DND-41 (cell line): ENCODE measurements around the gene RIPOR3.

Source experiments
- ATAC-seq: fragments of 200-7000 bp; cut with Tn5 transposase; 3 replicates; pipeline ENCODE4 v1.9.1; 2021; ENCODE audit warnings: low read depth; ENCODE audit not compliant: insufficient read depth
- DNase-seq: peaks from one replicate; pipeline ENCODE4 v3.0.0-alpha.2; 2020
- H2AFZ ChIP-seq: 2 replicates; pipeline ENCODE4 v1.6.0; 2012; ENCODE audit warnings: low read depth, low read length
- H3K27ac ChIP-seq: 2 replicates; pipeline ENCODE4 v1.5.1; 2012; ENCODE audit warnings: low read length, inconsistent platforms
- H3K27me3 ChIP-seq: fragments of 200-600 bp; sonication (generic); 2 replicates; pipeline ENCODE4 v1.6.0; 2012; ENCODE audit warnings: low read length, mild to moderate bottlenecking, inconsistent platforms; ENCODE audit not compliant: insufficient read depth, poor library complexity
- H3K36me3 ChIP-seq: 2 replicates; pipeline ENCODE4 v1.5.1; 2012; ENCODE audit warnings: low read length, inconsistent platforms; ENCODE audit not compliant: insufficient read depth
- H3K4me1 ChIP-seq: 2 replicates; pipeline ENCODE4 v1.5.1; 2012; ENCODE audit warnings: mild to moderate bottlenecking, low read length; ENCODE audit not compliant: insufficient read depth
- H3K4me2 ChIP-seq: 2 replicates; pipeline ENCODE4 v1.6.0; 2012; ENCODE audit warnings: mild to moderate bottlenecking, moderate library complexity, low read length, inconsistent platforms; ENCODE audit not compliant: insufficient read depth
- H3K4me3 ChIP-seq, 2 experiments: fragments of 200-600 bp in 1 of 2; shearing (Covaris generic) in 1 of 2; 2 replicates each; pipeline ENCODE4 v1.5.1; 2012 to 2016; ENCODE audit warnings: inconsistent platforms in 2 of 2, low read length in 2 of 2, mild to moderate bottlenecking in 2 of 2, low read depth in 1 of 2, moderate library complexity in 1 of 2
- H3K79me2 ChIP-seq: 2 replicates; pipeline ENCODE4 v1.6.0; 2012; ENCODE audit warnings: low read length, inconsistent platforms; ENCODE audit not compliant: insufficient read depth
- H3K9ac ChIP-seq: 2 replicates; pipeline ENCODE4 v1.6.0; 2012; ENCODE audit warnings: low read depth, mild to moderate bottlenecking, inconsistent platforms, low read length, moderate library complexity
- H3K9me3 ChIP-seq: 2 replicates; pipeline ENCODE4 v1.5.1; 2012; ENCODE audit warnings: low read length, moderate library complexity, mild to moderate bottlenecking, inconsistent platforms; ENCODE audit not compliant: insufficient read depth, severe bottlenecking
- H4K20me1 ChIP-seq: 2 replicates; pipeline ENCODE4 v1.6.0; 2012; ENCODE audit warnings: low read length; ENCODE audit not compliant: insufficient read depth
- EZH2 ChIP-seq: IDR thresholded peaks from 3 replicates; pipeline ENCODE4 v1.6.1; 2012; ENCODE audit warnings: borderline replicate concordance, low read depth, mild to moderate bottlenecking, moderate library complexity, low read length, inconsistent platforms; ENCODE audit not compliant: severe bottlenecking
- TF ChIP-seq, protein P1 (sequence below): IDR thresholded peaks from 2 replicates; pipeline ENCODE4 v1.5.1; 2012; ENCODE audit warnings: borderline replicate concordance, low read length, moderate library complexity, mild to moderate bottlenecking; ENCODE audit not compliant: poor library complexity, severe bottlenecking; ENCODE audit errors: extremely low read depth

The RIPOR3 gene

DNA sequence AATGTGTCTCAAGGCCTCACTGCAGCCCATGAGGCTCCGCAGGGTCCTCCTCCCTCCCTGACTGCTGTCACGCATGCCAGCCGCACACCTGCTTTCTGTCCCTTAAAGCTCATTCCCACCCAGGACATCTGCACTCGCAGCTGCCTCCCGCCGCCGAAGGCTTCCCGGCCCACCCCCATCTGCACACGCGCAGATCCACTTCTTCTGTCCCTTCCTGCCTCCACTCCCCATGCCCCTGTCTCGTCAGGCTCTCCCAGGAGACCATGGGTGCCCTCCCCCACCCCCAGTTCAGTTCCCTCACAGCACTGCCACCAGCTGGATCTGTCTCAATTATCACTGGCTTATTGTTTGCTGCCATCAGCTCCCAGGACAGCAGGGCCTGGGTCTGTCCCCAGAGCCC, 63.0 kb downstream of the RIPOR3 start:
- Histone ChIP-seq H3K36me3 (no peaks in the 10 kb centered on the region), H3K9me3 (no peaks in the 10 kb centered on the region), H3K4me2 (no peak overlapping the region), H3K4me1 (no peaks in the 10 kb centered on the region; the same call in 1 of the 2 replicates), H3K4me3 (no peak overlapping the region), H2AFZ (no peak overlapping the region), H3K27ac (no peak overlapping the region), H3K79me2 (no peaks in the 10 kb centered on the region), H3K27me3 (peaks cover 2% of the 10 kb centered on the region), H4K20me1 (peaks cover 9% of the 10 kb centered on the region), H3K9ac (no peak overlapping the region)
- peak; percentile 10 for DNase-seq
- ATAC-seq: no peak
- TF ChIP-seq, protein P1, sequence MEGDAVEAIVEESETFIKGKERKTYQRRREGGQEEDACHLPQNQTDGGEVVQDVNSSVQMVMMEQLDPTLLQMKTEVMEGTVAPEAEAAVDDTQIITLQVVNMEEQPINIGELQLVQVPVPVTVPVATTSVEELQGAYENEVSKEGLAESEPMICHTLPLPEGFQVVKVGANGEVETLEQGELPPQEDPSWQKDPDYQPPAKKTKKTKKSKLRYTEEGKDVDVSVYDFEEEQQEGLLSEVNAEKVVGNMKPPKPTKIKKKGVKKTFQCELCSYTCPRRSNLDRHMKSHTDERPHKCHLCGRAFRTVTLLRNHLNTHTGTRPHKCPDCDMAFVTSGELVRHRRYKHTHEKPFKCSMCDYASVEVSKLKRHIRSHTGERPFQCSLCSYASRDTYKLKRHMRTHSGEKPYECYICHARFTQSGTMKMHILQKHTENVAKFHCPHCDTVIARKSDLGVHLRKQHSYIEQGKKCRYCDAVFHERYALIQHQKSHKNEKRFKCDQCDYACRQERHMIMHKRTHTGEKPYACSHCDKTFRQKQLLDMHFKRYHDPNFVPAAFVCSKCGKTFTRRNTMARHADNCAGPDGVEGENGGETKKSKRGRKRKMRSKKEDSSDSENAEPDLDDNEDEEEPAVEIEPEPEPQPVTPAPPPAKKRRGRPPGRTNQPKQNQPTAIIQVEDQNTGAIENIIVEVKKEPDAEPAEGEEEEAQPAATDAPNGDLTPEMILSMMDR: no peak
- no peak for TF ChIP-seq EZH2

DNA sequence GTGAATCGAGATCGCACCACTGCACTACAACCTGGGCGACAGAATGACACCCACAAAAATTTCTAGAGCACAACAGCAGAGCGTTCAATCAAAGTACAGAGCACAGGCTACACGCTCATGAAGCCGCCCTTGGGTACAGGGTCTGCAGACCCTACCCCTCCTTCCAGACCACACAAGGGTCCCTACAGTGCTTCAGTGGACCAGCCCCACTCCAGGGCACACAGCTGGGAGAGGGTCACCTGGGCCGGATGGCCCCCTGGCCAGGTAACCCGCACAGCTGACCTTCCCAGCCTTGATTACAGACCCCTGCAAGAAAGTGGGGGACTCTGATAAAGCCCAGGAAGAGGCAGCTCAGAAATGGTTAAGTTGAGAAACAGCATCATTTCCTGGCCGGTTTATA, 63.6 kb downstream of the RIPOR3 start:
- no peaks in the 10 kb centered on the region; the same call in 1 of the 2 replicates for H3K4me1 ChIP-seq
- TF ChIP-seq, protein P1: no peak
- no peak for TF ChIP-seq EZH2
- H3K27me3 ChIP-seq: peaks cover 2% of the 10 kb centered on the region
- no peaks in the 10 kb centered on the region for H3K9me3 ChIP-seq
- DNase-seq: no peak
- peaks cover 8% of the 10 kb centered on the region for H4K20me1 ChIP-seq
- no peaks in the 10 kb centered on the region for H3K36me3 ChIP-seq
- no peak overlapping the region for H3K9ac ChIP-seq
- H3K4me2 ChIP-seq: no peak overlapping the region
- no peak overlapping the region for H3K4me3 ChIP-seq
- H2AFZ ChIP-seq: no peak overlapping the region
- H3K27ac ChIP-seq: no peak overlapping the region
- no peaks in the 10 kb centered on the region for H3K79me2 ChIP-seq
- no peak for ATAC-seq

DNA sequence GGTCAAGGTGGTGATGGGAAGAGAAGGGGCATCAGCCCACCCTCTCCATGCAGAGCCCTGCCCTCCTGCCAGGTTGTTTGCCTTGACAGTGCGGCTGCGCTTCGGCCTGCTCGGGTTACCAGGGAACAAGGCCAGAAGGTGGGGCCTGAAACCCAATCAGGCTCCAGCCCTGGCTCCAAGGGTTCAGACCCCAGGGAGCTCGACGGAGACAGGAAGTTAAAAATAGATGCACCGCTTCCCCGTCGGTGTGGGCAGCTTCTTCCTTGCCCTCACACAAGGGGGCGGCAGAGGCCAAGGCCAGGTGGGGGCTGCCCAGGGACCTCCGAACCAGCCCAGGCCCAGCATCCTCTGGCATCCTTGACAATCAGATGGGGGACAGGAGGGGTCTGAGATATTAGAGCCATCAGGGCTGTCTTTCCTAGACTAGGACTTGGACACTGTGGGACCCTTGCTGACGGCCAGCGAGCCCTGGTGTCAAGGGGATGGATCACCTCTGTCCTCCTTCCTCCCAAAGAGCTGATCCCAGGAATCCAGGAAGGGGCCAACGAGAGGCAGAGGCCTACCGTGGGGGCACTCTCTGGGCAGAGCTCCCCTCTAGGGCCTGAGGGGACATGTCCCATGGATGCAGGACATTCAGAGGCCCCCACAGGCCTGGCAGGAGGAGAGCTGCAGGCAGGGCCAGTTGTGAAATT, 65.2 kb downstream of the RIPOR3 start:
- H3K27me3 ChIP-seq: peaks cover 7% of the 10 kb centered on the region
- no peak overlapping the region for H2AFZ ChIP-seq
- H3K79me2 ChIP-seq: no peaks in the 10 kb centered on the region
- TF ChIP-seq EZH2: no peak
- TF ChIP-seq, protein P1: peak; percentile 59
- DNase-seq (peak; percentile 42), ATAC-seq (peak; percentile 50; the same call in 2 of the 3 replicates)
- H3K9ac ChIP-seq: no peak overlapping the region
- H3K9me3 ChIP-seq: peaks cover 2% of the 10 kb centered on the region
- H4K20me1 ChIP-seq: peaks cover 8% of the 10 kb centered on the region
- H3K4me2 ChIP-seq: no peak overlapping the region
- no peak overlapping the region for H3K4me3 ChIP-seq
- H3K4me1 ChIP-seq: no peaks in the 10 kb centered on the region; the same call in 1 of the 2 replicates
- no peaks in the 10 kb centered on the region for H3K36me3 ChIP-seq
- no peak overlapping the region for H3K27ac ChIP-seq
